ENCODE data around the gene HOXA4. TPM values are rescaled to one million over a fixed set of nuclear protein-coding genes. Genes with fewer than 3 reads are reported as not detected.

Gene HOXA4
- total and polyA plus RNA-seq, 2 of the 8 experiments (the other 6 are each of a cell fraction or from before 2014, with no cell fraction given) = not detected

- H2BK20ac ChIP-seq (ENCODE audit: low read length) = no peak overlapping the region
- H4K8ac ChIP-seq (ENCODE audit: extremely low read depth, insufficient read depth, low read length) = no peak overlapping the region
- peak overlapping the region; percentile 10 to 58; a peak in 3 of 4 replicates for H3K4me2 ChIP-seq (ENCODE audit: insufficient read depth in 1 of 2, low read depth in 2 of 2, low read length in 2 of 2)
- no peak overlapping the region for H3K27ac ChIP-seq (ENCODE audit: low read depth, low read length)
- peaks cover 97 to 100% (median 100%) of the 10 kb centered on the region in 4 experiments for H3K27me3 ChIP-seq (replicated peaks in 1 of 4; ENCODE audit: control insufficient read depth in 3 of 4, extremely low read depth in 1 of 4, insufficient read depth in 3 of 4, low read length in 3 of 4)
- no peak overlapping the region for H3K14ac ChIP-seq (ENCODE audit: insufficient read length)
- H2BK5ac ChIP-seq (ENCODE audit: low read depth, low read length) = no peak overlapping the region
- 0 out of 2 replicates have a peak overlapping the region, but pooled peaks have one; percentile 80 for H2BK12ac ChIP-seq (ENCODE audit: low read depth, low read length)
- H3K36me3 ChIP-seq (ENCODE audit: control insufficient read depth in 2 of 4, insufficient read depth in 4 of 4, low read length in 3 of 4) = peaks cover 0 to 3% (median 0%) of the 10 kb centered on the region in 4 experiments; a peak in 1 of 8 replicates
- 5% methylated on average over 58 of the region's 58 CpGs; no CpG with 5 or more reads in 1 of the 2 experiments for WGBS, 2 experiments (ENCODE audit: extremely low coverage in 1 of 2, insufficient coverage in 1 of 2, insufficient read length in 1 of 2, insufficient replicate concordance in 2 of 2, low coverage in 1 of 2, low lambda C conversion rate in 2 of 2, missing lambda C conversion rate in 1 of 2)
- no peak overlapping the region for H3K9ac ChIP-seq (replicated peaks in 1 of 4; ENCODE audit: extremely low read depth in 1 of 4, low read depth in 3 of 4, low read length in 3 of 4)
- H2AFZ ChIP-seq (ENCODE audit: low read length) = no peak overlapping the region
- peaks cover 0 to 1% of the 10 kb centered on the region in 2 experiments; a peak in 1 of 4 replicates for H3K9me3 ChIP-seq (ENCODE audit: insufficient read depth in 2 of 2, low read depth in 1 of 2, low read length in 1 of 2)
- no peak overlapping the region for H4K5ac ChIP-seq (ENCODE audit: insufficient read length, low read depth, low read length)
- ChIA-PET CTCF (ENCODE audit: partially characterized antibody) (interaction anchor here (0.6 to 12.5 kb wide), 20 partner anchors 8 to 871 kb away, joined by 3 to 123 read pairs (median 4); partner anchors contain the start of genes HOXA1 and HOXA9), POLR2A (ENCODE audit: partially characterized antibody) (no interaction called here)
- no peak overlapping the region for H2BK120ac ChIP-seq (replicated peaks; ENCODE audit: low read depth, low read length)
- peaks cover 0 to 6% (median 3%) of the 10 kb centered on the region in 4 experiments; a peak in 3 of 7 replicates for H3K4me1 ChIP-seq (replicated peaks in 1 of 4; ENCODE audit: control insufficient read depth in 3 of 4, insufficient read depth in 4 of 4, low read length in 3 of 4)
- no peaks in the 10 kb centered on the region for H3K79me1 ChIP-seq (ENCODE audit: low read depth, low read length)
- no peaks in the 10 kb centered on the region for H3K79me2 ChIP-seq (ENCODE audit: control insufficient read depth in 1 of 2, insufficient read depth in 2 of 2, low read length in 2 of 2)
- H3K56ac ChIP-seq (replicated peaks; ENCODE audit: insufficient read length, low read depth, low read length) = no peak overlapping the region
- H3K18ac ChIP-seq (ENCODE audit: extremely low read depth, low read length) = peak overlapping the region; percentile 14; the same call in 1 of the 2 replicates
- H4K20me1 ChIP-seq (replicated peaks in 1 of 2; ENCODE audit: control insufficient read depth in 1 of 2, insufficient read depth in 2 of 2, low read length in 2 of 2) = peaks cover 32 to 50% of the 10 kb centered on the region in 2 experiments
- FAIRE-seq (no peak), DNase-seq (ENCODE audit: low read depth in 1 of 2, low spot score in 2 of 2) (peak in 1 of 2 experiments; percentile 86)
- no peak overlapping the region for H3K23ac ChIP-seq (ENCODE audit: insufficient read length)
- H2AK5ac ChIP-seq (ENCODE audit: low read depth, low read length) = no peak overlapping the region
- peaks cover 2% of the 10 kb centered on the region; the same call in 1 of the 2 replicates for H3K23me2 ChIP-seq (ENCODE audit: low read depth, low read length)
- no peak overlapping the region for H3K4ac ChIP-seq (replicated peaks; ENCODE audit: insufficient read length, low read depth, low read length)
- H3K4me3 ChIP-seq (ENCODE audit: extremely low read depth in 1 of 4, insufficient read depth in 2 of 4, low read depth in 3 of 4, low read length in 4 of 4) = peak overlapping the region in 3 of 4 experiments; percentile 19 to 45 (median 29); a peak in 4 of 8 replicates
- H2BK15ac ChIP-seq (ENCODE audit: low read length) = no peak overlapping the region
- no peak overlapping the region for H4K91ac ChIP-seq (replicated peaks; ENCODE audit: insufficient read length, low read length)
- TF ChIP-seq MAX (IDR thresholded peaks at IDR 0.05) = peak; percentile 23
- peak; percentile 69; the same call in 1 of the 2 replicates for TF ChIP-seq TCF12 (IDR thresholded peaks at IDR 0.05; ENCODE audit: low read depth, low read length)
- no peak for TF ChIP-seq EP300 (IDR thresholded peaks at IDR 0.05; ENCODE audit: borderline replicate concordance in 1 of 2, low read depth in 2 of 2, low read length in 2 of 2)
- no peak for TF ChIP-seq CHD1 (IDR thresholded peaks at IDR 0.05; ENCODE audit: low read depth, low read length)
- peak; percentile 36; the same call in 1 of the 2 replicates for TF ChIP-seq CREB1 (IDR thresholded peaks at IDR 0.05)
- TF ChIP-seq POLR2A (IDR thresholded peaks at IDR 0.05; ENCODE audit: control extremely low read depth in 1 of 2, low read depth in 2 of 2, low read length in 2 of 2) = no peak
- TF ChIP-seq NRF1 (IDR thresholded peaks at IDR 0.05; ENCODE audit: low read depth, low read length) = no peak
- no peak for TF ChIP-seq ZNF274 (IDR thresholded peaks at IDR 0.05; ENCODE audit: borderline replicate concordance, extremely low read depth, low read length)
- TF ChIP-seq SIRT6 (IDR thresholded peaks at IDR 0.05; ENCODE audit: low read length) = no peak
- TF ChIP-seq YY1 (IDR thresholded peaks at IDR 0.05; ENCODE audit: low read depth, low read length) = peak; percentile 53; the same call in 1 of the 2 replicates
These were observed 20.2 kb upstream of the HOXA4 start for GRCh38 chr7:27150568-27151340.
